ENCODE results near the gene HLA-DOA. TPM values are rescaled to one million over a fixed set of nuclear protein-coding genes. Genes with fewer than 3 reads are reported as not detected.

The HLA-DOA gene
- polyA plus RNA-seq, 1 donor (not counting 4 experiments of a cell fraction or from before 2014, with no cell fraction given): not detected

GRCh38 chr6:33021917-33022316 lies 12.5 kb upstream of the HLA-DOA start:
- no peak for FAIRE-seq
- no peak overlapping the region for H3K27ac ChIP-seq (ENCODE audit: control insufficient read depth, insufficient read depth, low read length)
- peaks cover 9% of the 10 kb centered on the region for H3K27me3 ChIP-seq (ENCODE audit: control insufficient read depth, extremely low read depth, insufficient read depth, low read length)
- H3K9me1 ChIP-seq (ENCODE audit: control insufficient read depth, extremely low read depth, insufficient read depth, low read length): no peaks in the 10 kb centered on the region
- H3K36me3 ChIP-seq (ENCODE audit: control insufficient read depth in 2 of 2, extremely low read depth in 1 of 2, insufficient read depth in 2 of 2, low read length in 2 of 2): no peaks in the 10 kb centered on the region
- no peak overlapping the region for H3K9ac ChIP-seq (ENCODE audit: control insufficient read depth, extremely low read depth, insufficient read depth, low read length)
- no peaks in the 10 kb centered on the region for H4K20me1 ChIP-seq (ENCODE audit: control insufficient read depth, extremely low read depth, insufficient read depth, low read length)
- dilution Hi-C loops (cut with MboI; ENCODE audit: extremely low pct_ligation_motif_present, low sequenced_read_pairs): no loop called here
- no peaks in the 10 kb centered on the region for H3K79me2 ChIP-seq (ENCODE audit: control insufficient read depth, insufficient read depth, low read length)
- TF ChIP-seq CTCF (optimal IDR thresholded peaks at IDR 0.05 in 1 of 3, IDR thresholded peaks at IDR 0.05 in 1 of 3, conservative IDR thresholded peaks at IDR 0.05 in 1 of 3; ENCODE audit: extremely low read depth in 1 of 3, insufficient read depth in 2 of 3, low read length in 3 of 3): no peak
- no peak for TF ChIP-seq EZH2 (IDR thresholded peaks at IDR 0.05; ENCODE audit: low read length)
- no peak for DNase-seq (ENCODE audit: low read depth, low spot score)
- H3K4me2 ChIP-seq (ENCODE audit: control insufficient read depth, extremely low read depth, insufficient read depth, low read depth, low read length): no peak overlapping the region
- no peak overlapping the region for H2AFZ ChIP-seq (ENCODE audit: control insufficient read depth, low read length)
- H3K4me1 ChIP-seq (ENCODE audit: control insufficient read depth, extremely low read depth, insufficient read depth, low read length): no peaks in the 10 kb centered on the region
- H3K9me3 ChIP-seq (ENCODE audit: control insufficient read depth, low read depth, low read length): no peaks in the 10 kb centered on the region
- no peak overlapping the region for H3K4me3 ChIP-seq (ENCODE audit: control insufficient read depth in 2 of 3, extremely low read depth in 1 of 3, insufficient read depth in 2 of 3, low read depth in 1 of 3, low read length in 3 of 3)

- Histone ChIP-seq H3K9me1 (ENCODE audit: control insufficient read depth, extremely low read depth, insufficient read depth, low read length) (no peaks in the 10 kb centered on the region), H3K27ac (ENCODE audit: control insufficient read depth, insufficient read depth, low read length) (no peak overlapping the region), H3K4me2 (ENCODE audit: control insufficient read depth, extremely low read depth, insufficient read depth, low read depth, low read length) (no peak overlapping the region), H4K20me1 (ENCODE audit: control insufficient read depth, extremely low read depth, insufficient read depth, low read length) (no peaks in the 10 kb centered on the region), H3K79me2 (ENCODE audit: control insufficient read depth, insufficient read depth, low read length) (no peaks in the 10 kb centered on the region), H3K9me3 (ENCODE audit: control insufficient read depth, low read depth, low read length) (no peaks in the 10 kb centered on the region), H3K4me3 (ENCODE audit: control insufficient read depth in 2 of 3, extremely low read depth in 1 of 3, insufficient read depth in 2 of 3, low read depth in 1 of 3, low read length in 3 of 3) (no peak overlapping the region), H3K9ac (ENCODE audit: control insufficient read depth, extremely low read depth, insufficient read depth, low read length) (no peak overlapping the region), H3K4me1 (ENCODE audit: control insufficient read depth, extremely low read depth, insufficient read depth, low read length) (no peaks in the 10 kb centered on the region), H3K36me3 (ENCODE audit: control insufficient read depth in 2 of 2, extremely low read depth in 1 of 2, insufficient read depth in 2 of 2, low read length in 2 of 2) (no peaks in the 10 kb centered on the region), H3K27me3 (ENCODE audit: control insufficient read depth, extremely low read depth, insufficient read depth, low read length) (peaks cover 18% of the 10 kb centered on the region), H2AFZ (ENCODE audit: control insufficient read depth, low read length) (no peak overlapping the region)
- no peak for DNase-seq (ENCODE audit: low read depth, low spot score)
- FAIRE-seq: no peak
- TF ChIP-seq EZH2 (IDR thresholded peaks at IDR 0.05; ENCODE audit: low read length) (no peak), CTCF (optimal IDR thresholded peaks at IDR 0.05 in 1 of 3, IDR thresholded peaks at IDR 0.05 in 1 of 3, conservative IDR thresholded peaks at IDR 0.05 in 1 of 3; ENCODE audit: extremely low read depth in 1 of 3, insufficient read depth in 2 of 3, low read length in 3 of 3) (no peak)
- dilution Hi-C loops (cut with MboI; ENCODE audit: extremely low pct_ligation_motif_present, low sequenced_read_pairs): no loop called here
Measured at GRCh38 chr6:33019372-33019771, 10.0 kb upstream of the HLA-DOA start.

Measured in keratinocyte (primary cell).